Adrenal gland (tissue), 5 donors: ENCODE results near the gene RASEF.

ENCODE experiments used
- CTCF ChIP-seq, 6 experiments: fragments of 450-650 bp in 4 of 6; fragments of 200-600 bp in 2 of 6; sonication (generic) in 1 of 6; IDR thresholded peaks; 1 replicate in 5 of 6; 2 replicates in 1 of 6; pipeline versions ENCODE4 v1.5.1 to v1.8.0; 2016 to 2021; ENCODE audit warnings: antibody characterized with exemption in 6 of 6, mild to moderate bottlenecking in 2 of 6, moderate library complexity in 1 of 6
- POLR2A ChIP-seq, 2 donors: fragments of 450-650 bp; IDR thresholded peaks; one replicate each; pipeline ENCODE4 v1.6.1; 2017; ENCODE audit warnings: antibody characterized with exemption in 2 of 2, mild to moderate bottlenecking in 2 of 2, moderate library complexity in 1 of 2
- donor health status: DM: no; HTN: no; CAD: no.

GRCh38 chr9:83012168-83012921, 50.6 kb downstream of the RASEF start:
- no peak for TF ChIP-seq CTCF (IDR thresholded peaks at IDR 0.05)
- no peak for TF ChIP-seq POLR2A (IDR thresholded peaks at IDR 0.05)
